Measurements from ENCODE around the gene MAGI2.

The MAGI2 gene

GRCh38 chr7:78222001-78222751, 1231.3 kb downstream of the MAGI2 start:
- H3K4me3 Mint-ChIP-seq, result no peak overlapping the region
- no peaks in the 10 kb centered on the region for H3K27me3 Mint-ChIP-seq
- no peaks in the 10 kb centered on the region for H3K36me3 Mint-ChIP-seq (ENCODE audit: low read depth)
- H3K27ac Mint-ChIP-seq, result no peak overlapping the region
- DNase-seq, result no peak
- H3K4me1 Mint-ChIP-seq (ENCODE audit: low read depth), result no peaks in the 10 kb centered on the region
- H3K9me3 Mint-ChIP-seq, result no peaks in the 10 kb centered on the region

- Mint-ChIP-seq H3K27ac (no peak overlapping the region), H3K27me3 (no peaks in the 10 kb centered on the region), H3K4me3 (no peak overlapping the region), H3K4me1 (ENCODE audit: low read depth) (no peaks in the 10 kb centered on the region), H3K36me3 (ENCODE audit: low read depth) (no peaks in the 10 kb centered on the region), H3K9me3 (no peaks in the 10 kb centered on the region)
- DNase-seq, result no peak
Measured at GRCh38 chr7:78220754-78221153, 1232.7 kb downstream of the MAGI2 start.

GRCh38 chr7:78218876-78219275, 1234.6 kb downstream of the MAGI2 start:
- Mint-ChIP-seq H3K27ac (no peak overlapping the region), H3K4me1 (ENCODE audit: low read depth) (no peaks in the 10 kb centered on the region), H3K27me3 (no peaks in the 10 kb centered on the region), H3K4me3 (no peak overlapping the region), H3K36me3 (ENCODE audit: low read depth) (no peaks in the 10 kb centered on the region), H3K9me3 (no peaks in the 10 kb centered on the region)
- no peak for DNase-seq

GRCh38 chr7:78218051-78218450, 1235.4 kb downstream of the MAGI2 start:
- no peaks in the 10 kb centered on the region for H3K36me3 Mint-ChIP-seq (ENCODE audit: low read depth)
- no peak overlapping the region for H3K4me3 Mint-ChIP-seq
- H3K9me3 Mint-ChIP-seq, result no peaks in the 10 kb centered on the region
- H3K27me3 Mint-ChIP-seq, result no peaks in the 10 kb centered on the region
- DNase-seq, result no peak
- no peaks in the 10 kb centered on the region for H3K4me1 Mint-ChIP-seq (ENCODE audit: low read depth)
- no peak overlapping the region for H3K27ac Mint-ChIP-seq

- Mint-ChIP-seq H3K27me3 (no peaks in the 10 kb centered on the region), H3K27ac (no peak overlapping the region)
- no peak for DNase-seq
Measured at GRCh38 chr7:78215199-78215598, 1238.3 kb downstream of the MAGI2 start.

GRCh38 chr7:78213402-78213801, 1240.1 kb downstream of the MAGI2 start:
- Mint-ChIP-seq H3K9me3 (no peaks in the 10 kb centered on the region), H3K4me3 (no peak overlapping the region), H3K4me1 (ENCODE audit: low read depth) (no peaks in the 10 kb centered on the region)

More at GRCh38 chr7:78215199-78215598, 1238.3 kb downstream of the MAGI2 start:
- no peaks in the 10 kb centered on the region for H3K36me3 Mint-ChIP-seq (ENCODE audit: low read depth)
- H3K9me3 Mint-ChIP-seq, result no peaks in the 10 kb centered on the region
- no peaks in the 10 kb centered on the region for H3K4me1 Mint-ChIP-seq (ENCODE audit: low read depth)
- no peak overlapping the region for H3K4me3 Mint-ChIP-seq

GRCh38 chr7:78212476-78213060, 1240.9 kb downstream of the MAGI2 start:
- H3K27ac Mint-ChIP-seq, result no peak overlapping the region
- H3K27me3 Mint-ChIP-seq, result no peaks in the 10 kb centered on the region
- no peak overlapping the region for H3K4me3 Mint-ChIP-seq
- no peaks in the 10 kb centered on the region for H3K36me3 Mint-ChIP-seq (ENCODE audit: low read depth)
- no peaks in the 10 kb centered on the region for H3K4me1 Mint-ChIP-seq (ENCODE audit: low read depth)
- no peak for DNase-seq
- H3K9me3 Mint-ChIP-seq, result no peaks in the 10 kb centered on the region

More at GRCh38 chr7:78213402-78213801, 1240.1 kb downstream of the MAGI2 start:
- no peaks in the 10 kb centered on the region for H3K36me3 Mint-ChIP-seq (ENCODE audit: low read depth)
- DNase-seq, result no peak
- no peak overlapping the region for H3K27ac Mint-ChIP-seq
- H3K27me3 Mint-ChIP-seq, result no peaks in the 10 kb centered on the region

- no peaks in the 10 kb centered on the region for H3K27me3 Mint-ChIP-seq
- H3K36me3 Mint-ChIP-seq (ENCODE audit: low read depth), result no peaks in the 10 kb centered on the region
- DNase-seq, result no peak
- H3K4me3 Mint-ChIP-seq, result no peak overlapping the region
- no peaks in the 10 kb centered on the region for H3K9me3 Mint-ChIP-seq
- H3K4me1 Mint-ChIP-seq (ENCODE audit: low read depth), result no peaks in the 10 kb centered on the region
- H3K27ac Mint-ChIP-seq, result no peak overlapping the region
Measured at GRCh38 chr7:78207269-78207668, 1246.2 kb downstream of the MAGI2 start.

- no peaks in the 10 kb centered on the region for H3K36me3 Mint-ChIP-seq (ENCODE audit: low read depth)
- H3K27ac Mint-ChIP-seq, result no peak overlapping the region
- no peaks in the 10 kb centered on the region for H3K9me3 Mint-ChIP-seq
- no peak overlapping the region for H3K4me3 Mint-ChIP-seq
- DNase-seq, result no peak
- no peaks in the 10 kb centered on the region for H3K4me1 Mint-ChIP-seq (ENCODE audit: low read depth)
- no peaks in the 10 kb centered on the region for H3K27me3 Mint-ChIP-seq
Measured at GRCh38 chr7:78206769-78207168, 1246.7 kb downstream of the MAGI2 start.

- Mint-ChIP-seq H3K27ac (no peak overlapping the region), H3K4me3 (no peak overlapping the region), H3K4me1 (ENCODE audit: low read depth) (no peaks in the 10 kb centered on the region), H3K27me3 (peaks cover 4% of the 10 kb centered on the region), H3K36me3 (ENCODE audit: low read depth) (no peaks in the 10 kb centered on the region), H3K9me3 (no peaks in the 10 kb centered on the region)
- DNase-seq, result no peak
Measured at GRCh38 chr7:78203042-78203720, 1250.3 kb downstream of the MAGI2 start.

GRCh38 chr7:78198756-78199155, 1254.7 kb downstream of the MAGI2 start:
- H3K27me3 Mint-ChIP-seq, result peaks cover 4% of the 10 kb centered on the region
- DNase-seq, result no peak
- no peaks in the 10 kb centered on the region for H3K4me1 Mint-ChIP-seq (ENCODE audit: low read depth)
- H3K36me3 Mint-ChIP-seq (ENCODE audit: low read depth), result no peaks in the 10 kb centered on the region
- no peak overlapping the region for H3K4me3 Mint-ChIP-seq
- H3K27ac Mint-ChIP-seq, result no peak overlapping the region
- no peaks in the 10 kb centered on the region for H3K9me3 Mint-ChIP-seq

- Mint-ChIP-seq H3K4me3 (no peak overlapping the region), H3K27ac (no peak overlapping the region), H3K9me3 (no peaks in the 10 kb centered on the region), H3K27me3 (peaks cover 4% of the 10 kb centered on the region), H3K36me3 (ENCODE audit: low read depth) (no peaks in the 10 kb centered on the region), H3K4me1 (ENCODE audit: low read depth) (no peaks in the 10 kb centered on the region)
- DNase-seq, result no peak
Measured at GRCh38 chr7:78197447-78197846, 1256.0 kb downstream of the MAGI2 start.

- H3K27me3 Mint-ChIP-seq, result peaks cover 10% of the 10 kb centered on the region
- H3K4me1 Mint-ChIP-seq (ENCODE audit: low read depth), result no peaks in the 10 kb centered on the region
- no peak overlapping the region for H3K27ac Mint-ChIP-seq
- H3K36me3 Mint-ChIP-seq (ENCODE audit: low read depth), result no peaks in the 10 kb centered on the region
- no peaks in the 10 kb centered on the region for H3K9me3 Mint-ChIP-seq
- DNase-seq, result no peak
- no peak overlapping the region for H3K4me3 Mint-ChIP-seq
Measured at GRCh38 chr7:78195281-78195680, 1258.2 kb downstream of the MAGI2 start.

- H3K27ac Mint-ChIP-seq, result no peak overlapping the region
Measured at GRCh38 chr7:78194611-78195010, 1258.9 kb downstream of the MAGI2 start.

GRCh38 chr7:78191475-78192079, 1261.9 kb downstream of the MAGI2 start:
- peaks cover 6% of the 10 kb centered on the region for H3K27me3 Mint-ChIP-seq
- no peaks in the 10 kb centered on the region for H3K36me3 Mint-ChIP-seq (ENCODE audit: low read depth)
- H3K4me1 Mint-ChIP-seq (ENCODE audit: low read depth), result no peaks in the 10 kb centered on the region
- no peak overlapping the region for H3K27ac Mint-ChIP-seq
- DNase-seq, result no peak
- no peak overlapping the region for H3K4me3 Mint-ChIP-seq
- no peaks in the 10 kb centered on the region for H3K9me3 Mint-ChIP-seq

More at GRCh38 chr7:78194611-78195010, 1258.9 kb downstream of the MAGI2 start:
- peaks cover 10% of the 10 kb centered on the region for H3K27me3 Mint-ChIP-seq
- no peak for DNase-seq
- H3K9me3 Mint-ChIP-seq, result no peaks in the 10 kb centered on the region
- no peak overlapping the region for H3K4me3 Mint-ChIP-seq
- H3K4me1 Mint-ChIP-seq (ENCODE audit: low read depth), result no peaks in the 10 kb centered on the region
- no peaks in the 10 kb centered on the region for H3K36me3 Mint-ChIP-seq (ENCODE audit: low read depth)
